Superior temporal gyrus (tissue), 1 donor: ENCODE results near the gene MOB3B.
A peak's percentile ranks its signal among the peaks of the same experiment; 100 is the strongest.

Experiments
- DNase-seq: peaks from one replicate; pipeline ENCODE4 v3.0.0-alpha.2; 2016; ENCODE audit errors: extremely low spot score

Gene MOB3B

DNA sequence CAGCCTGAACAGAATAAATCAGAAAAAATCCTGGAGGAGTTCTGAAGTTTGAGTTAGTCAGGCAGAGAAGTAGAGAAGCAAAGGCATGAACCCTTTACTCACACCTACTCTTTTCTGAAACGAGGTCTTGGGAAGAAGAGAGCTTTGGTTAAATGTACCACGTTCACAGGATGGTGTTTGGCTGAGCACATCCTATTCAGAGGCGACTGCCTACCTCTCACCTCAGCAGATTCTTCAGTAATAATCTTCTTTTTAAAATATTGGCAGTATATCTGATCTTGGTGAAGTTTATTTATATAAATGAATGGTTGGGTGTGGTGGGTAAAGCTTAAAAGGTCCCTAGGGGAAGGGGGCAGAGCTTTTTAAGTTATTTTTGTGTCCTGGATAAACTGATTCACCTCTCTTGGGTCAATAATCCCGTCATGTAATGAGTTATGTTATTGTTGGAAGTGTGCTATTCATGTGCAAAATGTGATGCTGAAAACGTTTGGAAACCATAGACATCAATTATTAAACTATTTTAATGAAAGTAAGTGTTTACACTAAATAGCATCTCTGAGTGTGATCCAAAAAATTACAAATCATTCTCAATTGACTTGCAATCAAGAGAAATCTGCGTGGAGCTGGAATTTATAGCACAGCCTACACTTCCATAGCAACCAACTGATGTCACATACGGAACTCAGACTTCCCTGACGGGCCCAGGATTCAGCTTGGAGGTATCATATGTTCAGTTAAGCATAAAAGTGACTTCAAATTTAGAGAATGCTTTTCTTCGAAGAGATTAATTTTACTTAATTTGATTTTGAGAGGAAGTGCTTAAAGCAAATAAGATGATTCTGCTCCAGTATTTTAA, 138.3 kb downstream of the MOB3B start:
- DNase-seq: peak; percentile 59

DNA sequence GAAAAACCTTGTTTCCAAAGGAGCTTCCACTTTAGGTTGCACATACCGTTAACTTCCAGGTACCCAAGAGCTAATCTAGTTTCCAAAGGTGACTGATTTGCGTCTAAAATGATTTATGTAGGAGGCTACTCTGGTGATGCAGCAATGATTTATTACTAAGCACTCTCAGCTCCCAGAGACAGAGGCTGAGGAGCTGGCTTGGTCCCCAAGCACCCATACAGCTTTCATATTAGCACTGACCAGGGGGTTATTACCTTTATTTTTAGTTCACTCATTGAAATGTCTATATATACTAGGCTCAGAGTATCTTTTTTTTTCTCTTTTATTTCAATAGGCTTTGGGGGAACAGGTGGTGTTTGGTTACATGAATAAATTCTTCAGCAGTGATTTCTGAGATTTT, 141.5 kb downstream of the MOB3B start:
- no peak for DNase-seq

DNA sequence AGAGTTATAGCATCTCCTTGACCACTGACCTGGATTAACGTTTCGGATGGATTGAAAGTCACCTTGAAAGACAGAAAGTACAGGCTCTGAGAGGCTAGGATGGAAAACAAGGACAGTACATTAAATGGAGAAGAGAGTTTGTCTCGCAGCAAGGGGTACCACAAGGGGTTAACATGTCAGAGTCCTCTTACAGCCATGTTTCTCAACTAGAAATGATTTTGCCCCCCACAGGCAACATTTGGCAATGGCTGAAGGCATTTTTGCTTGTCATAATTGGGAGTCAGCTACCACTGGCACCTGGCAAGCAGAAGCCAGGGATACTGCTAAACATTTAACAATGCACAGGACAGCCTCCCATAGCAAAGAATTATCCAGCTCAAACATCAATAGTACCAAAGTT, 141.9 kb downstream of the MOB3B start:
- DNase-seq: no peak

DNA sequence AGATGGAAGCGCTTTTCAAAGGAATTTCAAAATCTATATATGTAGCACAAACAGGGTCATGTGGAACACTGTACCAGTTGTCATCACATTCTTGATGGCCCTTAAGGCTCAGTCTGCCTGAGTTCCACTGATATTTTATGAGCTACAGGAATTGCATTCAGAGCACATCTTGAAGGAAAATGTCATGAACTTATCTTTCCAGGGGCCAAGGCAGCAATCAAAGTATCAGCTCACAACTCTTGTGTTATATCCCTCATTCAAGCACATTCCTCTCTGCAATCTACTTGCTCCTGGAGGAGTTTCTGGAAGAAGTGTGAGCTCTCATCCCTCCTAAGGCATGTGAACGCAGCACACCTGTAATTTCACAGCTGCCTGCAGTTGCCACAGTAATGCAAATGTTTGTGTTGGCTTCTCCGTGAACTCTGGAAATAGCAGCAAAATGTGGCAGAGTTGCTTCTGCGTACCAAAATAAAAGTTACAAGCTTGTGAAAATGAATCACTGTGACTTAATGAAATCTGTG, 143.0 kb downstream of the MOB3B start:
- DNase-seq: peak; percentile 64

DNA sequence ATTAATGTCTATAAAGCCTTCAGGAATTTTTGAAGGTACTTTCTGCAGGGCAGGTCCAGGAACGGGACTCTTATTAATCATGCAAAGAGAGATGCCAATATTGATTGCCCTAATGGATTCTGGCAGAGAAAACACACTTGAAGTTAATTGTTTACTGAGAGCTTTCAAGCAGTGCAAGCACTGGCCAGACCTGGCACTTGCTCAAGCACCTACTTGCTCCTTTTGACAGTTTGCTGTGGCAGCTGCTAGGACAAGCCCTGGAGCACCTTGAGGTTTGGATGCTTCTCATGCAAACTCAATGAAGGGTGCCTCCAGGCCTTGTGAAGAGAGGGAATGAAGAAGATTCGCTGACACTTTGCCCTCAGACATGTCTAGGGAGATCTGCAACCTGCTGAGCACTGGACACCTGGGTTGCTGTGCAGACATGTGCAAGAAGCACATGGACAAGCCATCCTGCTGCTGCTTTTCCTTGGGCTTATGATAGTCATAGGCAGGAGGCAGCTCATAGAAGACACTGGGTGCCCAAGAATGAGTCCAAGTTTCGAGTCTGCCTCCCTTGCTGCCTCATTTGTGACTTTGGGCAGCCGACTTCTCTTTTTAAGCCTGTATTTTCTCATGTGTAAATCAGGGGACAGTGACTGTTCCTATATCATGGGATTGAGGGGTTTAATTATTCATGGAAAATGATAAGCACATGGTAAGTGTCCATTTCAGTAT, 143.8 kb downstream of the MOB3B start:
- DNase-seq: no peak

DNA sequence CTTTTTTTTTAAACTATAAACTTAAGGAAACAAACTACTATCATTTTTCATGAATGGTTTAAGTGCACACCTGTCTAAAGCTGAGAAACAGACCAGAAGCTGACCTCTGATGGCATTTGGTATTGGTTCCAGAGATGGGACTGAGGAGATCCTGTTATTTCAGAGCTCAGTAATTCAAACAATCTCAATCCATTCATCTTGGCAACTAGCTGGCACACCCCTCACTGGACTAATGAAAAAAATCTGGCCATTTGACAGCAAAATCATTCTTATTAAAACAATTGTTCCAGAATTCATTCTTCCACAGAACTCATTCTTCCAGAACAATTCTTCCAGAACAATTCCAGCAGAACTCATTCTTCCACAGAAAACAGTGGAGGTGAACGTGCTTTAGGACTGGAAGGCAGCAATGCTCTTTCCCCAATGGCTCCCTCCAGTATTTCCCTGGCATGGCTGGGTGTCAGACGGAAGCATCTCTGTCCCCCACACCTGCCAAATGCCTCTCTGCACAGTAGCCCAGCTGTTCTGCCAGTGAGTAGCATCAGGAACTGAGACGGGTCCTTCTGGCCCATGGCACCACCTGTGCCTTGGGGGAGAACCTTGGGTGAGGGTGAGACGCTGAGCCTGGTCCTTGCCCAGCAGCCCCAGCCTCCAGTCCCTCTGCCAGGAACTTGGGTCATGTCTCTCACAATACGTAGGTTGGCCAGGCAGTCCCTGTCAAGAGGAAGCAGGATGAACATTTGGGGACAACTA, 145.2 kb downstream of the MOB3B start:
- no peak for DNase-seq

DNA sequence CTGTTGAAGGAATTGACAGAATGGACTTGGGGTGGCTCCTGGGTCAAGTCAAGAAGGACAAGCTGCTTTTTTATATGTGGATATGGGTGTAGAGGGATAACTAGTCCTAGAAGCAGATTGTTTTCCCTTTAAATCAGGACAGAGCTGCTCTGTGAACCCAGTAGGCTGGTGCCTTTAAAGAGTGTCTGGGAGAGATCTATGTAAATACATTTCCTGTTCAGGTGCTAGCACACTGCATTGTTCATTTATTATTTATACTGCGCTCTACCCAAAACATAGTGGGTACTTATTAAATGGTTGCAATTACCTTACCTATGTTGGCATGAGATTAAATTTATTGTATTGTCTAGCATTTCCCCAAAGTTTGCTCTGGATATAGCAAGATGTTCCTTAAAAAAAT, 146.1 kb downstream of the MOB3B start:
- no peak for DNase-seq

DNA sequence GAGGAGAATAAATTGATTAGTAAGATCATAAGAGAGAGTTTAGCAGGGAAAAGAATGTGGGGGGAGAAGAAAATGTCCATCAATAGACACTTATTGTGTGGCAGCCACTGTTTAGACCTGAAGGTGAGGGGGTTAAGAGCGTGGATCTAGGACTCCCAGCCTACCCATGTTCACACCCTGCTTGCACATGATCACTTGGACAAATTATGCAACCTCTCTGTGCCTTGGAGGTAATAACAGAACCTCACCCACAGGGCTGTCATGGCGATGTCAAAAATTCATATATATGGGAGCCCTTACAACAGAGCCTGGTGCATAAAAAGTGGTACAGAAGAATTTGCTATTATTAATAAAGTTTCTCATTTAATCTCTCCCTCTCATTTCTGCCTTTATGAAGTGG, 146.6 kb downstream of the MOB3B start:
- no peak for DNase-seq

DNA sequence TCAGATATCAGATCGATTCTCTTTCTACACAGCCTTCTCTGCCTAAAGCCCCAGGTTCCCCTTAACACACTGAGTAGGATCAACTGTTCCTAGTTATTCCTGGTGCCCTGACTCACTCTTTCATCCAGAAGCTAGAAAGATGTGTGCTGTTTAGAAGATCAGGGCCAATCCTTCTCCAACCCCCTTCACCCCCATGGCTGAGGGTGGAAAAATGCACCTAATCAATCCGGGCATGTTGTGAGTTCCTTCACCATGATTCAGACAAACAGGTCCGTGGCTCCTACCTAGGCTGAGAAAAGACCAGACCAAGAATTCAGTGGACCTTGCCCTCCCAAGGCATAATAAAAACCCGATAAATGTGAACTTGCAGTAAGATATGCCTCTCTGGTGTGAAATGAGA, 147.3 kb downstream of the MOB3B start:
- DNase-seq: no peak

DNA sequence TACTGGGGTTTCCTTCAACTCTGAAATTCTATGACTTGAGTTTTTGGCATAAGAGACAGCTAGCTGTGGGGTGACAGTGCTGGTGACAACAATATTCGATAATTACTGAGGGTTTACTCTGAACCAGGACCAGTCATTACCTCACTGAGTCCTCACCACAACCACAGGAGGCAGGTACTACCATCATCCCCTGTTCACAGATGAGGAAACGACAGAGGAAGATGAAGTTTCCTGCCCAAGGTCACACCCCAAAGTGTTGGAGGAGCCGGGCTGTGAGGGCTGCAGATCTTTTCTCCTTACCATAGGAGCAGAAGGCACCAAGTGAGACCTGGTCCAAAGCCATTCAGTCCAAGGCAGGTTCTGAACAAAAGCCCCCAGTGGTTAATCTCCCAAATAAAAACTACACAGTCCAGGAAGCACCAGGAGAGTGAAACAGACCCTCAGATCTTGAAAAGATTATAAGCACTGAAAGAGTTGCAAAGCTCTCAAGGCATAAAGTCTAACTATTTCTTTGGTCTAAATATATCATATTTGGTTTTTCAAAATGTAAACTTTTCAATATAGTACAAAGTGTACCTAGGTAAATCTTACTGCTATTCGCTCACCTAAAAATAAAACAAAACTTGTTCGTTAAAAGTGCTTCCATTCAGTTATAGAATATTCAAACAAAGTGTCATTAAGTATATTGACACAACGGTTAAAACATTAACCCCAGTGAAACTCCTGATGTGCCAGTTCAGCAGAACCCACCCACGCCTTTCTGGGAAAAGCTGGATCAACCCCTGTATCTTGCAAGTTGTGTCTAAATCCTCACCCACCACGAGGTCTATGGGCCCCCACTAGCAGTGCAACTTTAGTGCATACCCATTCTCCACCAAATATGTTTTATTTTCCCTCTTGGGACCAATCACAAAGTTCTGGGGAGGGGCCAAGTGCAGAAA, 150.0 kb downstream of the MOB3B start:
- no peak for DNase-seq

DNA sequence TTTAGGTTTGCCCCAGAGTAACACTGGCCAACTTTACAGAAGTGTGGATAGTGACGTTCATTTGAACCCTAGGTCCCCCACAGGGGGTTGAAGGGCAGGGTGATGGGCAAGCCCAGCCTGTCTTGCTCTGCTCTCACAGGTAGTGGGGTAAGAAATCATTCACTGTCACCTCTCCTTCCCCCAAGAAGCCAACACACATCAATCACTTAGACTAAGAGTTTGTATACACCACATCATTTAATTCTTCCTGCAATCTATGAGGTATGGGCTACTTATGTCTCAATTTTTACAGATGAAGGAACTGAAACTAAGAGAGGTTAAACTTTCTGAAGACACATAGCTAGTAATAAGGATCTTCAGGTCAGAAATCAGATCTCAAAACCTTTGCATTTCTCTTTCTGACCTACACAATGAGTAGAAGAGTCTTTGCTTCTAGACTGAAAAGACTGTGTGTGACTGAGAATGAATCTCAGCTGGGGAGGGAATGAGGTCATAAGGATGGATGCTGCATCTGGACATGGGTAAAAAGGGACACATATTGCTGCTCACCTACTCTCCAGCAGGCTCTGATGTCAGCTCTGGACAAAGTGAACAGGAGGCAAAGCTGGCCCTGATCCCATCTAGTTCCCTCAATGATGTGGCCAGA, 151.7 kb downstream of the MOB3B start:
- DNase-seq: no peak

DNA sequence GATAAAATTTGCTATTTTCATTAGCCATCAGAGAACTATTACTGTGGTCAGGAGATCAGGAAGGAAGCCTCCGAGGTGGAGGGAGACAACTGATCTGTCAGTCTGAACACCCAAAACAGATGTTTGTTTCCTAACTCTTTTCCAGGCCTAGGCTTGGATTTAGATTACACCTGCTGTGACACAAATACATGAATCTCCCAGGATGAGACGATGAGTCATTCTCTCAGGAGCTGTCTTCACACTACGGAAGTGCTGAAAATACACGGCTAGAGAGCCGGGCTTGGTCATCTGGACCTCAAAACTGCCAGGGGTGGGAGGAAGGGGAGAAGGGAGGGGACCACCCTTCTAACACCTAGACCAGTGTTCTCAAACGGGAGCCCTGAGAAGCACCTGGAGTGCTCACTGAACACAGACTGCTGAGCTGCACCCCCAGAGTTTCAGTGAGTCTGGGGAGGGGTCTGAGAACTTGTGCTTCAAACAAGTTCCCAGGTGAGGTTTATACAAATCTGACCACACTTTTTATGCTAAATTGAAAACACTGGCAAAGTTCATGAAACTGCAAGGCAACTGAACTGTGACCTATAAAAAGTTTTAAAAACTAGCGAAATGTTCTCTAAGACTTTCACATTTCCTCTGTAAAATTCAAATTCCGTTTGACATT, 152.3 kb downstream of the MOB3B start:
- no peak for DNase-seq

DNA sequence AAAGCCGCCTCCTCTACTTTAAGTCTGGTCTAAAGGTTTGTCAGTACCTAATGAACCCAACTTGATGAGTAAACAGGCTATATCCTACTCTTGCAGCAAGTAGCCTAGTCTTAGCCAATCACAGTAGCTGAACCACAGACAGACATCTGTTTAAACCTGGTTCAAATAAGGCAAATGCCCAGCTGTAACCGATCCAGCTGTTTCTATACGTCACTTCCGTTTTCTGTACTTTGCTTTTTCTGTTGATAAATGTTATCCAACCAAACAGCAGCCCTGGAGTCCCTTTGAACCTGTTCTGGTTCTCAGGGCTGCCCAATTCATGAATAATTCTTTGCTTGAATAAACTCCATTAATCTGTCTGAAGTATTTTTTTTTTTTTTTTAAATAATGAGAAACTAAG, 155.8 kb downstream of the MOB3B start:
- DNase-seq: no peak

DNA sequence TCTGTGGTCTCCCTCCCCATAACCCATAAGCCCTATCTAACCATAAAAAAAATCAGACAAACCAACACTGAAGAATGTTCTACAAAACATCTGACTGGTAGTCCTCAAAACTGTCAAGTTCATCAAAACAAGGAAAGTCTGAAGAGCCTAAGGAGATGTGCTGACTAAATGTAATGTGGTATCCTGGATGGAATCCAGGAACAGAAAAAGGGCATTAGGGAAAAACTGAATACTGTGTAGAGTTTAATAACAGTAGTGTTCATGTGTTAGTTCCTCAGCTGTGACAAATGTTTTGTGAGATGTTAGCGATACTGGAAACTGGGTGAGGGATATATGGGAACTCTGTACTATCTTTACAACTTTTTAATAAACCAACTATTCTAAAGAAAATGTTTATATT, 157.0 kb downstream of the MOB3B start:
- no peak for DNase-seq

DNA sequence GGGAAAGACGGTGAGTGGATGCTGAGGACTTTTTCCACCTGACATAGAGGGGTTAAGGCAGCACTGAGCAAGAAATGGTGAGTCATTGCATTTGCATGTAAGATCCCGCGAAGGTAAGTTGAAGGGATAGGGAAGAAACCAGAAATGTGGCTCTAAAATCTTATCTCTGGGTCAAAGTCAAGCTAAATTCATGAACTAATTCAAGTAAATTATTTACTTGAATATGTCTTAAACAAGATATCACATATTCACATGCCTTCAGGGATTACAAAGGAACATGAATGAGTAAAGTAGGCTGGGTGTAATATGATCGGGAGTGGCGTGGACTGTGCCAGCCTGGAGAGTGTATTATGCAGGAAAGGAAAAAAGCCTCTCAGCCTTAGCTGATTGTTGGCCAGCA, 158.2 kb downstream of the MOB3B start:
- peak; percentile 28 for DNase-seq

DNA sequence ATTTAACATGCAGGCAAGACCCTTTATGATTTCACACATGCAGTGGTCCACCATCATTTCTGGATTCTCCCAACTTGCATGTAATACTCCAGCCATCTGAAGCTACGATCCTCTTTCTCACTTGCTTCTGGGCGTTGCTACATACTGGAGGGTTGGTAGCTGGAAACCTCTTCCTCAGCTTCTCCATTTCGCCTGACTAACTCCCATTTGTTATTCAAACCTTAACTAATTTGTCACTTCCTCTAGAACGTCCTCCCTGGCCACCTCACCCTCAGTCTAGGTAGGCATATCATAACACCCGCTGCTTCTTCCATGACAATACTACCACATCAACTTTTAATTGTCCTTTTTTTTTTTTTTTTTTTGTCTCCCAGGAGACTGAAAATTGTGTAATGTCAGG, 160.0 kb downstream of the MOB3B start:
- no peak for DNase-seq

DNA sequence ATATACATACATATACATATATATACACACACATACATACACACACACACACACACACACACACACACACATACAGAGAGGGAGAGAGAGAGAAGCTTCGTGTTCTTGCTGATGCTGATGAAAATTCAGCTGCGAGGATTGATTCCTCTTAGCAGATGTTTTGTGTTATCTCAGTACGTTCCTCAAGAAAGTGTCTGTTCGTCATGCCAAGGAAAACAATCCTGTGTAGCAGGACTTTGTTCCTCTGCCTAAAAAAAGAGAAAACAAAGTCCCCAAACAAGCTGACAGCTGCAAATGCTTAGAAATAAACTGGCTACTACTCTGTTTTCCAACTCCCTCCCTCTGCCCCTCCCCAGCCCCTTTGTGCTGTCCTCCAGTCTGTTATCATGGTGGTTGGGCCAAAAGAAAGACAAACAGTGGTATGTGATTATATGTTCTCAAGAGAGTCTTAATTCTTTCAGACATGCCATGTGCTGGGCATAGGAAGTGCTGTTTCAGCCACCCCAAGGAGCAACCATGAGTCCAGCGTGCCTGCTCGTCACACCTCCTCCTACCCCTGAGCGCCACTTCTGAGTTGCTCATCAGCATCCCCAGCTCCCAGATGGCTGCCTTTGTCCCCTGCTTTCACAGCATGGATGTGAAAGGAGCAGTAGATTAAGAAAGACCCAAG, 161.2 kb downstream of the MOB3B start:
- DNase-seq: peak; percentile 80

DNA sequence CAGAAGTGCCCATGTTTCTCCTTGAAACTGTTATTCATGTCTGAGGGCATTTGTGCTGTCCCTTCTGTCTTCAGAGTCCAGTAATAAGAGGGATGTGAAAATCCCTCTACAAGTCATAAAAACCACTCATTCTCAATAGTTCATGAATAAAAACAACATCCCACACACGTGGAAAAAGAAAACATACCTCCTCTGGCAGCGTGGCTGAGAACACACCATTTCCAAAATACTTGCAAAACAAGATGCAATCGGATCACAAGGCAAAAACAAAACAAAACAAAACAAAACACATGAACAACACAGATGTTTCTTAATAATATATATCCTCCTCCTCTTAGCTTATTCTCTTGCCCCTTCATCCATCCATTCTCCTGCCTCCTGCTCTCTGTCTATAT, 161.7 kb downstream of the MOB3B start:
- DNase-seq: peak; percentile 59

DNA sequence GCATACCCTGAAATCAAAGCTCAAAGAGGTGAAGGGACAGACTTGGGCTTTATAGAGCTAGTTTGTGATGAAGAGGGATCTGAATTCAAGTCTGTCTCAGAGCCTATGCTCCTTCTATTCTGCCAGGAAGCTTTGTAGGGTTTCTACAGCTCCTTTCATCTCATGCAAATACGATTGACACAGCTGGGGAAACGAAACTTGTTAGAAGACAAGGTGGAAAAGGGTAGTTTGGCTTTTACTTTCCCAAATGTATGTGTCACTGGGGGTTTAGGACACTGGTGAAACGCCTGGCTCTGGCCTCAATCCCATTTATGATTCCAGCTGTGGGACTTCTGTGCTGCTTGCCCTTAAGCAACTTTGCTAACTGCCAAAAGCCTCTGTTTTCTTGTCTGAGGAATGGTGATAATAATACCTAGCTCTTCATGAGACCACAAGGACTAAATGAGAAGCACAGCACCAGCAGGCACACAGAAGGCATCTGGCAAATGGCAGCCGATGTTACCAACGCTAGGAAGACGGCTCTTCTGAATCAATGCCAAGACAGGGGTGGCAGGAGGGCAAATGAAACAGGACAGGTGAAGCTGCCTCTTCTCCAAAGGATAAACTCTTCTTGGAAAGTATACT, 162.3 kb downstream of the MOB3B start:
- peak; percentile 65 for DNase-seq
